K562 treated with DMSO at 1 percent for 4 hours (cell line): ENCODE data around the gene DHX30. TPM values are rescaled to one million over a fixed set of nuclear protein-coding genes. Genes with fewer than 3 reads are reported as not detected.

Experiments used
- total RNA-seq: library from RNA; unstranded; fragments of 300-600 nt; gene quantifications from 2 replicates; pipeline ENCODE4 v1.2.3, GENCODE V29; 2022; ENCODE audit not compliant: insufficient read depth

Gene DHX30, protein sequence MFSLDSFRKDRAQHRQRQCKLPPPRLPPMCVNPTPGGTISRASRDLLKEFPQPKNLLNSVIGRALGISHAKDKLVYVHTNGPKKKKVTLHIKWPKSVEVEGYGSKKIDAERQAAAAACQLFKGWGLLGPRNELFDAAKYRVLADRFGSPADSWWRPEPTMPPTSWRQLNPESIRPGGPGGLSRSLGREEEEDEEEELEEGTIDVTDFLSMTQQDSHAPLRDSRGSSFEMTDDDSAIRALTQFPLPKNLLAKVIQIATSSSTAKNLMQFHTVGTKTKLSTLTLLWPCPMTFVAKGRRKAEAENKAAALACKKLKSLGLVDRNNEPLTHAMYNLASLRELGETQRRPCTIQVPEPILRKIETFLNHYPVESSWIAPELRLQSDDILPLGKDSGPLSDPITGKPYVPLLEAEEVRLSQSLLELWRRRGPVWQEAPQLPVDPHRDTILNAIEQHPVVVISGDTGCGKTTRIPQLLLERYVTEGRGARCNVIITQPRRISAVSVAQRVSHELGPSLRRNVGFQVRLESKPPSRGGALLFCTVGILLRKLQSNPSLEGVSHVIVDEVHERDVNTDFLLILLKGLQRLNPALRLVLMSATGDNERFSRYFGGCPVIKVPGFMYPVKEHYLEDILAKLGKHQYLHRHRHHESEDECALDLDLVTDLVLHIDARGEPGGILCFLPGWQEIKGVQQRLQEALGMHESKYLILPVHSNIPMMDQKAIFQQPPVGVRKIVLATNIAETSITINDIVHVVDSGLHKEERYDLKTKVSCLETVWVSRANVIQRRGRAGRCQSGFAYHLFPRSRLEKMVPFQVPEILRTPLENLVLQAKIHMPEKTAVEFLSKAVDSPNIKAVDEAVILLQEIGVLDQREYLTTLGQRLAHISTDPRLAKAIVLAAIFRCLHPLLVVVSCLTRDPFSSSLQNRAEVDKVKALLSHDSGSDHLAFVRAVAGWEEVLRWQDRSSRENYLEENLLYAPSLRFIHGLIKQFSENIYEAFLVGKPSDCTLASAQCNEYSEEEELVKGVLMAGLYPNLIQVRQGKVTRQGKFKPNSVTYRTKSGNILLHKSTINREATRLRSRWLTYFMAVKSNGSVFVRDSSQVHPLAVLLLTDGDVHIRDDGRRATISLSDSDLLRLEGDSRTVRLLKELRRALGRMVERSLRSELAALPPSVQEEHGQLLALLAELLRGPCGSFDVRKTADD
- total RNA-seq = 84.5 and 100 TPM in 2 replicates

DNA sequence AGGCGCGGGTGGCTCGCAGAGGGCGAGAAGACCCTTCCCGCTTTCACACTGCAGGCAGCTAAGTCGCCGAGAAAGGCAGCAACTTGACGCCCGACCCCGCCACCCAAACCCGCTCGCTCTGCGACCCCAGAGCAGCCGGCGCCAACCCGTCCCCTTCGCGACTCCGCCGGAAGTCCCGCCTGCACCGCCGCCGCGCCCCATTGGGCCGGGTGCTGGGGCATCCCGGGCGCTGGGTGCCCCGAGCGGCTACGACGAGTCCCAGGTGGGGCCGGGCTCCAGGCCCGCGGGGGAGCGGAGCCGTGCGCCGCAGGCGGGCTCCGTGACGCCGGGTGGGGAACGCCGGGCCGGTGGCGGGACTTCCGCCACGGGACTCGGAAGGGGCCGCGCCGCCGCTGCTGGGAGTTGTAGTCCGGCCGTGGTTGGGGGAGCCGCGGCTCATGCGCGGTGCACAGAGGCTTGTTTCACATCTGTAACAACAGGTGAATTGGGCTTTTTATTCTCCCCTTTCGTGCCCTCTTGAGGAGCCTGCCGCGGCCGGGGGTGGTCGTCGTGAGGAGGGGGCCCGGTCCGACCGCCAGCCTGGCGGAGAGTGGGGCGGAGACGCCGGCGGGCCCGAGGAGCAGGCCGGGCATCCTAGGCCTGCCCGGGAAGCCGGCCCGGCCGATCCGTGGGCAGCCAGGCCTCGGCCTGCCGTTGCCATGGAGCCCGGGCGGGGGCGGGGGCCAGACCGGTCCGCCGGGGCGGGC is at the start of gene DHX30:
TSS of gene DHX30 (plus strand) at position 405 of the 746 bp plus-strand sequence. CDS start 7,546 bp downstream, outside the sequence.

DNA sequence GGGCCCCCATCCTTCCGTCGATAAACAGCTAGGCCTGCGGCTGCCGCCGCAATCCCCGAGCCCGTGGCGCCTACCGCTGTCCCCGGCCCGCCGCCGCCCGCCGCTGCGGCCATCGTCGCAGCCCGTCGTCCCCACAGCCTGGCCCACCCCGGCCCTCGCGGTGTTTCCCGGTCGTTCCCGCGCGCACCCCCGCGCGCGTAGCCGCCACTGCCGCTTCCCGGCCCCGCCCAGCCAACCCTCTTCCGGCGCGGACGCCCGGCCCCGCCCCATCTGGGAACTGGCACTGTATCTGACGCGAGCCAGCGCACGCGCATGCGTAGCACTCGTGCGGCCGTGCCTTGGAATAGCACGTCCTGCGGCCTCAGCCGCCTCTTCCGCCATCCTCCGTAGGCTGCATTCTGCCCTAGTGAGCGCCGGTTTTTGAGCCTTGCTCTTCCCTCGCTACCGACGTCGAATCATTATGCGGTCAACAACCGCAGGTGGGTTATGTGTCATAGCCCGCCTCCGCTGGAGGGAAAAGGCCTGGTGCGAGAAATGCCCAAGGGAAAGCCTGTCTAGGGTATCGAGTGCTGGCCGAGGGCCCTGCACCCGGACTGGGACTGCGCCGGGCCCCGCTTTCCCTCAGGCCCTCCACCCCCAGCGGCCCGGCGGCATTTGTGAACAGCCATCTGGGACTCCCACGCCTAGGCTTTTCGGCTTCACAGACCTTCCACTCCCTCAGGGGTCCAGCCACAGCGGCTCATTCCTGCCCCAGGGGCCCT is 21.1 kb upstream of the DHX30 start, which contains the start of gene SMARCC1:
TSS of gene SMARCC1 (minus strand) at position 209 of the 761 bp plus-strand sequence. CDS start at position 113, 96 bp downstream.

Other genes with a start within 250 kb of the DHX30 start
- 0.87 and 1.0 TPM in 2 replicates for gene CSPG5, start 224.3 kb upstream of the DHX30 start, total RNA-seq
- 48.5 and 49.2 TPM in 2 replicates for gene SMARCC1, start 21.2 kb upstream of the DHX30 start, total RNA-seq
- 97.8 and 102 TPM in 2 replicates for gene MAP4, start 213.3 kb downstream of the DHX30 start, total RNA-seq